H9 (cell line): Measurements from ENCODE around the gene FOXA2. TPM values are rescaled to one million over a fixed set of nuclear protein-coding genes. Genes with fewer than 3 reads are reported as not detected.

Experiments
- DNase-seq: peaks from one replicate; pipeline ENCODE4 v3.0.0-alpha.2; 2017
- H2AFZ ChIP-seq: one replicate; pipeline ENCODE4 v1.6.1; 2013; ENCODE audit warnings: mild to moderate bottlenecking, low read length, control low read depth, moderate library complexity
- H2AK5ac ChIP-seq: 2 replicates; pipeline ENCODE4 v1.6.1; 2013; ENCODE audit warnings: low read length, control low read depth, mixed read lengths; ENCODE audit not compliant: insufficient read length
- H2BK120ac ChIP-seq: one replicate; pipeline ENCODE4 v1.6.1; 2013; ENCODE audit warnings: low read depth, mild to moderate bottlenecking, low read length, control low read depth, inconsistent platforms; ENCODE audit not compliant: poor library complexity, severe bottlenecking
- H2BK12ac ChIP-seq: 2 replicates; pipeline ENCODE4 v1.6.1; 2013; ENCODE audit warnings: low read length, control low read depth, mixed read lengths, low read depth; ENCODE audit not compliant: insufficient read length
- H2BK15ac ChIP-seq: 2 replicates; pipeline ENCODE4 v1.6.1; 2013; ENCODE audit warnings: low read depth, low read length, control low read depth
- H2BK20ac ChIP-seq: one replicate; pipeline ENCODE4 v1.6.1; 2013; ENCODE audit warnings: low read depth, mild to moderate bottlenecking, low read length, control low read depth, inconsistent platforms; ENCODE audit not compliant: poor library complexity, severe bottlenecking
- H2BK5ac ChIP-seq: 2 replicates; pipeline ENCODE4 v1.6.1; 2013; ENCODE audit warnings: low read length, control low read depth, mixed read lengths; ENCODE audit not compliant: insufficient read length
- H3K14ac ChIP-seq: 2 replicates; pipeline ENCODE4 v1.6.1; 2013; ENCODE audit warnings: low read length, control low read depth; ENCODE audit not compliant: insufficient read depth
- H3K18ac ChIP-seq: 2 replicates; pipeline ENCODE4 v1.6.1; 2013; ENCODE audit warnings: low read depth, mild to moderate bottlenecking, mixed read lengths, low read length, control low read depth; ENCODE audit not compliant: insufficient read length
- H3K23ac ChIP-seq: 2 replicates; pipeline ENCODE4 v1.6.1; 2013; ENCODE audit warnings: low read length, control low read depth, mixed read lengths, low read depth; ENCODE audit not compliant: insufficient read length
- H3K23me2 ChIP-seq: 2 replicates; pipeline ENCODE4 v1.6.1; 2013; ENCODE audit warnings: low read depth, mild to moderate bottlenecking, mixed read lengths, low read length, control low read depth; ENCODE audit not compliant: insufficient read length, poor library complexity, severe bottlenecking
- H3K27ac ChIP-seq: 2 replicates; pipeline ENCODE4 v1.5.1; 2013; ENCODE audit warnings: low read length, control low read depth, mixed read lengths, low read depth; ENCODE audit not compliant: insufficient read length
- H3K27me3 ChIP-seq: 2 replicates; pipeline ENCODE4 v1.6.1; 2013; ENCODE audit warnings: low read length, control low read depth, inconsistent platforms; ENCODE audit not compliant: insufficient read depth
- H3K4ac ChIP-seq: 2 replicates; pipeline ENCODE4 v1.6.1; 2013; ENCODE audit warnings: low read depth, mild to moderate bottlenecking, control low read depth, inconsistent platforms, low read length, moderate library complexity
- H3K4me1 ChIP-seq: 2 replicates; pipeline ENCODE4 v1.6.1; 2013; ENCODE audit warnings: low read length, control low read depth, inconsistent platforms; ENCODE audit not compliant: insufficient read depth
- H3K4me2 ChIP-seq: 2 replicates; pipeline ENCODE4 v1.6.1; 2013; ENCODE audit warnings: low read length, control low read depth, mixed read lengths; ENCODE audit not compliant: insufficient read length, insufficient read depth
- H3K56ac ChIP-seq: 2 replicates; pipeline ENCODE4 v1.6.1; 2013; ENCODE audit warnings: low read depth, mild to moderate bottlenecking, mixed read lengths, low read length, control low read depth; ENCODE audit not compliant: insufficient read length
- H3K79me1 ChIP-seq: 2 replicates; pipeline ENCODE4 v1.6.1; 2013; ENCODE audit warnings: low read depth, mild to moderate bottlenecking, moderate library complexity, low read length, control low read depth, inconsistent platforms; ENCODE audit not compliant: insufficient read depth, poor library complexity, severe bottlenecking
- H3K79me2 ChIP-seq: 2 replicates; pipeline ENCODE4 v1.6.1; 2013; ENCODE audit warnings: low read length, control low read depth, inconsistent platforms; ENCODE audit not compliant: insufficient read depth
- H3K9ac ChIP-seq: 2 replicates; pipeline ENCODE4 v1.6.1; 2013; ENCODE audit warnings: low read length, control low read depth, mixed read lengths; ENCODE audit not compliant: insufficient read length; ENCODE audit errors: extremely low read depth
- H3K9me3 ChIP-seq: one replicate; pipeline ENCODE4 v1.6.1; 2013; ENCODE audit warnings: low read depth, low read length, inconsistent platforms; ENCODE audit not compliant: control insufficient read depth
- H3T11ph ChIP-seq: one replicate; pipeline ENCODE4 v1.6.1; 2013; ENCODE audit warnings: mild to moderate bottlenecking, low read length, control low read depth, inconsistent platforms
- H4K20me1 ChIP-seq: one replicate; pipeline ENCODE4 v1.6.1; 2013; ENCODE audit not compliant: control insufficient read depth, insufficient read length, insufficient read depth
- H4K5ac ChIP-seq: 2 replicates; pipeline ENCODE4 v1.6.1; 2013; ENCODE audit warnings: low read depth, mild to moderate bottlenecking, mixed read lengths, low read length, control low read depth; ENCODE audit not compliant: insufficient read length
- H4K8ac ChIP-seq: replicated peaks from 2 replicates; pipeline ENCODE4 v1.6.1; 2013; ENCODE audit warnings: low read length, control low read depth, mixed read lengths, low read depth; ENCODE audit not compliant: insufficient read length
- H4K91ac ChIP-seq: 2 replicates; pipeline ENCODE4 v1.6.1; 2013; ENCODE audit warnings: low read depth, mild to moderate bottlenecking, moderate library complexity, mixed read lengths, low read length, control low read depth; ENCODE audit not compliant: insufficient read length
- H3K27ac Mint-ChIP-seq, 3 experiments: 2 replicates in 2 of 3; 3 replicates in 1 of 3; pipeline ENCODE4 v1.8.0; 2020 to 2021; ENCODE audit warnings: mixed read lengths in 3 of 3, mild to moderate bottlenecking in 1 of 3, moderate library complexity in 1 of 3
- H3K27me3 Mint-ChIP-seq: 2 replicates; pipeline ENCODE4 v1.8.0; 2021; ENCODE audit warnings: low read depth, mild to moderate bottlenecking, moderate library complexity, mixed read lengths
- H3K36me3 Mint-ChIP-seq, 3 experiments: 2 replicates in 2 of 3; 3 replicates in 1 of 3; pipeline ENCODE4 v1.8.0; 2020 to 2021; ENCODE audit warnings: low read depth in 3 of 3, mixed read lengths in 3 of 3; ENCODE audit not compliant: insufficient read depth in 1 of 3
- H3K4me1 Mint-ChIP-seq, 2 experiments: 2 replicates each; pipeline ENCODE4 v1.8.0; 2020; ENCODE audit warnings: mixed read lengths in 2 of 2
- H3K4me3 Mint-ChIP-seq, 2 experiments: 2 replicates in 1 of 2; 3 replicates in 1 of 2; pipeline ENCODE4 v1.8.0; 2020 to 2021; ENCODE audit warnings: mild to moderate bottlenecking in 2 of 2, mixed read lengths in 2 of 2, moderate library complexity in 1 of 2
- H3K9me3 Mint-ChIP-seq, 2 experiments: 2 replicates in 1 of 2; 3 replicates in 1 of 2; pipeline ENCODE4 v1.8.0; 2020; ENCODE audit warnings: mild to moderate bottlenecking in 2 of 2, mixed read lengths in 2 of 2, moderate library complexity in 1 of 2
- WGBS: extraction: QIAGEN DNeasy Blood & Tissue Kit; methylation state at CpG from one replicate; pipeline ENCODE4 v1.1.7; 2013; ENCODE audit warnings: missing lambda C conversion rate, low lambda C conversion rate, mixed read lengths; ENCODE audit not compliant: insufficient read length; ENCODE audit errors: extremely low coverage; 5-methylcytosine and 5-hydroxymethylcytosine counted together
- total RNA-seq: library from RNA; stranded (reverse); gene quantifications from 2 replicates; pipeline ENCODE4 v1.2.1, GENCODE V29; 2021
- TF ChIP-seq, protein P1 (sequence below): fragments of 200-600 bp; sonication (generic); conservative IDR thresholded peaks from 3 replicates; pipeline ENCODE4 v1.8.0; 2021; ENCODE audit warnings: antibody characterized with exemption, mild to moderate bottlenecking

FOXA2 gene
- total RNA-seq, 1 experiment from 2014 or later: not detected

DNA sequence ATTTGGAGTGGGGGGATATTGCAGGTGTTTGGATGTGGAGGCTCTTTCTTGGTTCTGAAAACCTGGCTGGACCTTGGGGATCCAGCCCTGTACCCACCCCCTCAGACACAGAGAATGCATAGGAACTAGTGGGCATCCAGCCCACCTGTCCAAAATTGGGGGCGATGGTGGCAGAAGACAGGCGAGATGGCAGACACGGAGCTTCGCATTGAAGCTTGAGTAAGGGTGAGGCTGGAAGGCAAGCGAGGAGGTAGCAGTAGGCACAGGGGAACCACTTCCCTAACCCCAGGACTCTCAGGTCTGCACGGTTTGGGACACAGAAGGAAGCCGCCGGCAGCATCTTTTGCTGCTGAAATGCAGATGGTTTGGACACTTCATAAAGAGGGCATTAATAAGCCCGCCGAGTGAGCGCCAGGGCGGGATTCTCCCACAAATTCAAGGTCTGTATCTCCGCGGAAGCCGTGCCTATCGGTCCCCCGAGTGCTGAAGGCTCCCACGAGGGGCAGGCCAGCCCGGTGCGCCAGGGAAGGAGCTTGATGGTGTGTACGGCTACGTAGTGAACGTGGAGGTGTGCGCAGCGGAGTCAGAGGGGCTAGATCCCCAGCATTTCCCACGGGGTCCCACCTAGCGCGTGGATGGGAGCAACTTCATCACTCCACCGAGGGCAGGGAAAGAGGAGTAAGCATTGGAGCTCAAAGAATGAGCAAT, 1.6 kb upstream of the FOXA2 start:
- Histone ChIP-seq H3K56ac (no peak overlapping the region), H3K23ac (no peak overlapping the region), H2BK15ac (no peak overlapping the region), H3K18ac (no peak overlapping the region), H3K4me1 (peaks cover 5% of the 10 kb centered on the region; the same call in 1 of the 2 replicates), H3K14ac (no peak overlapping the region), H2BK5ac (no peak overlapping the region), H3T11ph (no peak overlapping the region), H3K4me2 (no peak overlapping the region), H3K27ac (no peak overlapping the region), H4K20me1 (no peaks in the 10 kb centered on the region), H2AFZ (no peak overlapping the region), H4K5ac (no peak overlapping the region), H3K4ac (no peak overlapping the region), H3K9ac (no peak overlapping the region), H3K23me2 (peaks cover 8% of the 10 kb centered on the region), H2BK120ac (no peak overlapping the region), H3K79me2 (no peaks in the 10 kb centered on the region), H4K91ac (no peak overlapping the region), H2BK20ac (no peak overlapping the region), H4K8ac (no peak overlapping the region), H3K79me1 (no peaks in the 10 kb centered on the region), H3K9me3 (no peaks in the 10 kb centered on the region), H3K27me3 (peaks cover 72% of the 10 kb centered on the region), H2BK12ac (no peak overlapping the region), H2AK5ac (no peak overlapping the region)
- Mint-ChIP-seq H3K4me3 (peak overlapping the region in 1 of 2 experiments; percentile 84; a peak in 3 of 5 replicates), H3K4me1 (peaks cover 26 to 43% of the 10 kb centered on the region in 2 experiments), H3K36me3 (peaks cover 0 to 1% (median 0%) of the 10 kb centered on the region in 3 experiments; a peak in 2 of 7 replicates), H3K27ac (no peak overlapping the region), H3K27me3 (peaks cover 96% of the 10 kb centered on the region), H3K9me3 (peaks cover 0 to 17% of the 10 kb centered on the region in 2 experiments; a peak in 3 of 5 replicates)
- no CpG with 5 or more reads among the region's 29 CpGs for WGBS
- DNase-seq: no peak
- TF ChIP-seq, protein P1, sequence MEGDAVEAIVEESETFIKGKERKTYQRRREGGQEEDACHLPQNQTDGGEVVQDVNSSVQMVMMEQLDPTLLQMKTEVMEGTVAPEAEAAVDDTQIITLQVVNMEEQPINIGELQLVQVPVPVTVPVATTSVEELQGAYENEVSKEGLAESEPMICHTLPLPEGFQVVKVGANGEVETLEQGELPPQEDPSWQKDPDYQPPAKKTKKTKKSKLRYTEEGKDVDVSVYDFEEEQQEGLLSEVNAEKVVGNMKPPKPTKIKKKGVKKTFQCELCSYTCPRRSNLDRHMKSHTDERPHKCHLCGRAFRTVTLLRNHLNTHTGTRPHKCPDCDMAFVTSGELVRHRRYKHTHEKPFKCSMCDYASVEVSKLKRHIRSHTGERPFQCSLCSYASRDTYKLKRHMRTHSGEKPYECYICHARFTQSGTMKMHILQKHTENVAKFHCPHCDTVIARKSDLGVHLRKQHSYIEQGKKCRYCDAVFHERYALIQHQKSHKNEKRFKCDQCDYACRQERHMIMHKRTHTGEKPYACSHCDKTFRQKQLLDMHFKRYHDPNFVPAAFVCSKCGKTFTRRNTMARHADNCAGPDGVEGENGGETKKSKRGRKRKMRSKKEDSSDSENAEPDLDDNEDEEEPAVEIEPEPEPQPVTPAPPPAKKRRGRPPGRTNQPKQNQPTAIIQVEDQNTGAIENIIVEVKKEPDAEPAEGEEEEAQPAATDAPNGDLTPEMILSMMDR: no peak
